C4-2B (cell line): ENCODE data around the gene KIAA0232.

ENCODE experiments used
- ZFX ChIP-seq: fragments of 450-650 bp; IDR thresholded peaks from 2 replicates; pipeline ENCODE4 v1.6.1; 2017
- TF ChIP-seq, protein P1 (sequence below): fragments of 450-650 bp; conservative IDR thresholded peaks from 2 replicates; pipeline ENCODE4 v1.5.1; 2017; ENCODE audit warnings: mild to moderate bottlenecking

DNA sequence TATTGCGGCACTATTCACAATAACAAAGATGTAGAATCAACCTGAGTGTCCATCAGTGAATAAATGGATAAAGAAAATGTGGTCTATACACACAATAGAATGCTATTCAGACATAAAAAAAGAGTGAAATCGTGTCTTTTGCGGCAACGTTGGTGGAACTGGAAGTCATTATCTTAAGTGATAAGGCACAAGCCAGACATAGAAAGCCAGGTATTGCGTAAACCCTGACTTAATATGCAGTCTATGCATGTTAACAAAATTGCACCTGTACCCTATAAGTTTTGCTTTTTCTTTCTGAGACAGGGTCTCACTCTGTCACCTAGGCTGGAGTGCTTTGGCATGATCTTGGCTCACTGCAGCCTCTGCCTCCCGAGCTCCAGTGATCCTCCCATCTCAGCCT, 28.6 kb downstream of the KIAA0232 start:
- TF ChIP-seq, protein P1, sequence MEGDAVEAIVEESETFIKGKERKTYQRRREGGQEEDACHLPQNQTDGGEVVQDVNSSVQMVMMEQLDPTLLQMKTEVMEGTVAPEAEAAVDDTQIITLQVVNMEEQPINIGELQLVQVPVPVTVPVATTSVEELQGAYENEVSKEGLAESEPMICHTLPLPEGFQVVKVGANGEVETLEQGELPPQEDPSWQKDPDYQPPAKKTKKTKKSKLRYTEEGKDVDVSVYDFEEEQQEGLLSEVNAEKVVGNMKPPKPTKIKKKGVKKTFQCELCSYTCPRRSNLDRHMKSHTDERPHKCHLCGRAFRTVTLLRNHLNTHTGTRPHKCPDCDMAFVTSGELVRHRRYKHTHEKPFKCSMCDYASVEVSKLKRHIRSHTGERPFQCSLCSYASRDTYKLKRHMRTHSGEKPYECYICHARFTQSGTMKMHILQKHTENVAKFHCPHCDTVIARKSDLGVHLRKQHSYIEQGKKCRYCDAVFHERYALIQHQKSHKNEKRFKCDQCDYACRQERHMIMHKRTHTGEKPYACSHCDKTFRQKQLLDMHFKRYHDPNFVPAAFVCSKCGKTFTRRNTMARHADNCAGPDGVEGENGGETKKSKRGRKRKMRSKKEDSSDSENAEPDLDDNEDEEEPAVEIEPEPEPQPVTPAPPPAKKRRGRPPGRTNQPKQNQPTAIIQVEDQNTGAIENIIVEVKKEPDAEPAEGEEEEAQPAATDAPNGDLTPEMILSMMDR: no peak
- TF ChIP-seq ZFX: no peak
